ENCODE measurements around the gene ECI1. TPM values are rescaled to one million over a fixed set of nuclear protein-coding genes. Genes with fewer than 3 reads are reported as not detected.

Gene ECI1
- total RNA-seq, 1 donor from 2014 or later, result 81.7 TPM

GRCh38 chr16:2287916-2288547, 36.6 kb upstream of the ECI1 start:
- DNase-seq (ENCODE audit: low read depth), result no peak
- Histone ChIP-seq H3K36me3 (ENCODE audit: control insufficient read depth, insufficient read depth, low read length) (no peaks in the 10 kb centered on the region), H3K4me3 (ENCODE audit: low read depth, low read length) (no peak overlapping the region), H3K27me3 (ENCODE audit: control insufficient read depth, insufficient read depth, low read length) (no peaks in the 10 kb centered on the region)
- TF ChIP-seq, protein P1, sequence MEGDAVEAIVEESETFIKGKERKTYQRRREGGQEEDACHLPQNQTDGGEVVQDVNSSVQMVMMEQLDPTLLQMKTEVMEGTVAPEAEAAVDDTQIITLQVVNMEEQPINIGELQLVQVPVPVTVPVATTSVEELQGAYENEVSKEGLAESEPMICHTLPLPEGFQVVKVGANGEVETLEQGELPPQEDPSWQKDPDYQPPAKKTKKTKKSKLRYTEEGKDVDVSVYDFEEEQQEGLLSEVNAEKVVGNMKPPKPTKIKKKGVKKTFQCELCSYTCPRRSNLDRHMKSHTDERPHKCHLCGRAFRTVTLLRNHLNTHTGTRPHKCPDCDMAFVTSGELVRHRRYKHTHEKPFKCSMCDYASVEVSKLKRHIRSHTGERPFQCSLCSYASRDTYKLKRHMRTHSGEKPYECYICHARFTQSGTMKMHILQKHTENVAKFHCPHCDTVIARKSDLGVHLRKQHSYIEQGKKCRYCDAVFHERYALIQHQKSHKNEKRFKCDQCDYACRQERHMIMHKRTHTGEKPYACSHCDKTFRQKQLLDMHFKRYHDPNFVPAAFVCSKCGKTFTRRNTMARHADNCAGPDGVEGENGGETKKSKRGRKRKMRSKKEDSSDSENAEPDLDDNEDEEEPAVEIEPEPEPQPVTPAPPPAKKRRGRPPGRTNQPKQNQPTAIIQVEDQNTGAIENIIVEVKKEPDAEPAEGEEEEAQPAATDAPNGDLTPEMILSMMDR (IDR thresholded peaks at IDR 0.05; ENCODE audit: insufficient read depth, low read length, poor library complexity, severe bottlenecking), result no peak

DNA sequence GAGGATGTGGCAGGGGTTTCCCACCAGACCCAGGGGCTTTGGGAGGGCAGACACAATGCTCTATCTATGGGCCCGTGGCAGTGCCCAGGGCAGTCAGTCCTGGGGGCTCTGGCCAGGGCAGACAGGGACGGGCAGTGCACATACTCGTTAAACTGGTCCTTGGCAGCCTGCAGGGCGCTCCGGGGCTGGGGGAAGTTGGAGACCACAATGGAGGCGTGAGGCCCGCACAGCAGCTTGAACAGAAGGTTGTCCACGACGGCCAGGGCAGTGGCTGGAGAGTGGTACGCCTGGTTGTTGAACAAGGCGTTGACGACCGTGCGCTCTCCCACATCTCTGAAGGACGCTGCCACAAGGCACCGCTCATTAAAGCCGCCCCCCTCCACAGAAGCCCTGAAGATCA, 35.2 kb upstream of the ECI1 start:
- Histone ChIP-seq H3K27me3 (ENCODE audit: control insufficient read depth, insufficient read depth, low read length) (no peaks in the 10 kb centered on the region), H3K4me3 (ENCODE audit: low read depth, low read length) (no peak overlapping the region), H3K36me3 (ENCODE audit: control insufficient read depth, insufficient read depth, low read length) (no peaks in the 10 kb centered on the region)
- no peak for DNase-seq (ENCODE audit: low read depth)
- TF ChIP-seq, protein P1 (IDR thresholded peaks at IDR 0.05; ENCODE audit: insufficient read depth, low read length, poor library complexity, severe bottlenecking), result no peak

GRCh38 chr16:2285731-2286191, 34.4 kb upstream of the ECI1 start:
- Histone ChIP-seq H3K27me3 (ENCODE audit: control insufficient read depth, insufficient read depth, low read length) (no peaks in the 10 kb centered on the region), H3K4me3 (ENCODE audit: low read depth, low read length) (no peak overlapping the region), H3K36me3 (ENCODE audit: control insufficient read depth, insufficient read depth, low read length) (no peaks in the 10 kb centered on the region)
- TF ChIP-seq, protein P1 (IDR thresholded peaks at IDR 0.05; ENCODE audit: insufficient read depth, low read length, poor library complexity, severe bottlenecking), result no peak
- DNase-seq (ENCODE audit: low read depth), result no peak

GRCh38 chr16:2284797-2285576, 33.6 kb upstream of the ECI1 start:
- no peaks in the 10 kb centered on the region for H3K36me3 ChIP-seq (ENCODE audit: control insufficient read depth, insufficient read depth, low read length)
- DNase-seq (ENCODE audit: low read depth), result no peak
- H3K27me3 ChIP-seq (ENCODE audit: control insufficient read depth, insufficient read depth, low read length), result no peaks in the 10 kb centered on the region
- H3K4me3 ChIP-seq (ENCODE audit: low read depth, low read length), result no peak overlapping the region
- TF ChIP-seq, protein P1 (IDR thresholded peaks at IDR 0.05; ENCODE audit: insufficient read depth, low read length, poor library complexity, severe bottlenecking), result no peak

GRCh38 chr16:2284001-2284770, 32.8 kb upstream of the ECI1 start:
- DNase-seq (ENCODE audit: low read depth), result no peak
- Histone ChIP-seq H3K36me3 (ENCODE audit: control insufficient read depth, insufficient read depth, low read length) (no peaks in the 10 kb centered on the region), H3K27me3 (ENCODE audit: control insufficient read depth, insufficient read depth, low read length) (no peaks in the 10 kb centered on the region), H3K4me3 (ENCODE audit: low read depth, low read length) (no peak overlapping the region)
- TF ChIP-seq, protein P1 (IDR thresholded peaks at IDR 0.05; ENCODE audit: insufficient read depth, low read length, poor library complexity, severe bottlenecking), result no peak
